G401.6 (cell line): ENCODE data around the gene RNASE1.
"Not testable (repeated sequence)": the region's sequence is repeated elsewhere in the genome, so short reads cannot be mapped to it uniquely, and the experiment has no call there.

ENCODE experiments used
- FAIRE-seq: peaks from 2 replicates; lab custom pipeline; 2012; peaks lifted over from hg19 to GRCh38; lab: Jason Lieb, UNC

Gene RNASE1

DNA sequence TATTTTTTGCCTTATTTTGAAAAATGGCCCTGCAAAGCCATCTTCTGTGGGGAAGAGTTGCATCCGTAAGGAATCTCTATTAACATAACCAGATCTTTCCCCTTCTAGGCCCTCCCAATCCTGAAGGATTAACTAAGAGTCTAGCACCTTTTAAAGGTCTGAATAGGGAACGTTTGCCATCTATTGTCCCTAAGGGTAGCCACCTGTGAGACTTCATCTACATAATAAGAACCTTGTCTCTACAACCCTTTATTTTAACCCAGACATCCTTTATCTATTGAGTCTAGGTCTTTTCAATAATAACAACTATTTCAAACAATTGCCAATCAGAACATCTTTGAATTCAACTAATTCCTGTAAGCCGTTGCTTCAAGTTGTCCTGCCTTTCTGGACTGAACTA, 30.0 kb downstream of the RNASE1 start:
- no peak for FAIRE-seq

DNA sequence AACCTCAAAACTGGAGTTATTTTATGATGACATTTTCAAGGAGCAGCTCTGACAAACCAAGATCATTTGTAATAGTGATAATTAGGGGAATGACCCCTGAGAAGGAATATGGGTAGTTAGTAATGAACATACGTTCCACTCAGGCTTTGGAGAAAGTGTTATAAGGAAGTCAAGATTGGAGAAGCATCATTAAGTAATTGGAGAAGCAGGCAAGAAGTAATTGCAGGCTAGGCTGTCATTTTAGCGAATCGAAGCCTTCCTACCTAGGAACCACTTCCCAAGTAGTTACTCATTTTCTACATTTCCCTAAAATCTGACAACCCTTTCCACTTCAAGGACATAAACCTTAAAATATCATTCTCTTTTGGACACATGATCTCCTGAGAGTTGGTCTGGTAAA, 33.2 kb downstream of the RNASE1 start:
- no peak for FAIRE-seq

DNA sequence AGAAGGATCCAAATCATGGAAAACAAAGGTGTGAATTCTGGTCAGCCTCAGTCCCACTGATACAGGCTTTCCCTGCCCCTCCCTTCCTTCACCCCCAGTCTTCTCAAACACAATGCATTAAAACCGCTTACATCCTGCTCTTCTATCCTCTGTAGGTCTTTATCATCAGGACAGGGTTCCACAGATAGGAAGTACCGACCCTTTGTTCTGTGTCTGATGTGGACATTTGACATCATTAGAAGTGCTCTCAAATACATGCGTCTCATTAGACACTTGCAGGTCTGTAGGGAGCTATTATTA, 34.1 kb downstream of the RNASE1 start:
- FAIRE-seq: no peak

- FAIRE-seq: no peak
These were observed 41.7 kb downstream of the RNASE1 start for GRCh38 chr14:20760950-20761349.

DNA sequence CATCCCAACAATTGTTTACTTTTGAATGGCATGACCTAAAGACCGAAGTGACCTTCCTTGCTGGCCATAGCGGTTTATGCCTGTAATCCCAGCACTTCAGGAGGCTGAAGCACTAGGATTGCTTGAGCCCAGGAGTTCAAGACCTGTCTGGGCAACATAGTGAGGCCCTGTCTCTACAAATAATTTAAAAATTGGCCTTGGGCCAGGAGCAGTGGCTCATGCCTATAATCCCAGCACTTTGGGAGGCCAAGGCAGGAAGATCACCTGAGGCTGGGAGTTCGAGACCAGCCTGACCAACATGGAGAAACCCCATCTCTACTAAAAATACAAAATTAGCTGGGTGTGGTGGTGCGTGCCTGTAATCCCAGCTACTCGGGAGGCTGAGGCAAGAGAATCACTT, 43.2 kb downstream of the RNASE1 start:
- FAIRE-seq: not testable (repeated sequence)

DNA sequence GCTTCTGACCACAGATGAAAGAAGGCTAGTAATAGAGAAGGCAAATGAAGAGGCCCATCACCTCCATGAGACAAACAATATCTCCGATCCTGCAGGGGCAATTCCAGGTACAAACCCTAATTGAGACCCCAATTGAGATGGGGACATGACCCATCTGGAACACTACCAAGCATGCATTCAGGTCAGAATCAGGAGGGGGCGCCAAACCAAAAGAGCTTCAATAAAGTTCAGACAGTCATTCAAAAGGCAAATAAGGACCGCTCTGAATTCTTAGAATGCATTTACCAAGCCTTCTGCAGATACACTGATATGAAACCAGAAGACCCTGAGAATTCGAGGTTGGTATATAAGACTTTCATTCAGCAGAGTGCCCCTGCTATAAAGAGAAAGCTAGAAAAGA, 44.7 kb downstream of the RNASE1 start:
- no peak for FAIRE-seq

GRCh38 chr14:20755037-20755436, 47.6 kb downstream of the RNASE1 start:
- FAIRE-seq: no peak

DNA sequence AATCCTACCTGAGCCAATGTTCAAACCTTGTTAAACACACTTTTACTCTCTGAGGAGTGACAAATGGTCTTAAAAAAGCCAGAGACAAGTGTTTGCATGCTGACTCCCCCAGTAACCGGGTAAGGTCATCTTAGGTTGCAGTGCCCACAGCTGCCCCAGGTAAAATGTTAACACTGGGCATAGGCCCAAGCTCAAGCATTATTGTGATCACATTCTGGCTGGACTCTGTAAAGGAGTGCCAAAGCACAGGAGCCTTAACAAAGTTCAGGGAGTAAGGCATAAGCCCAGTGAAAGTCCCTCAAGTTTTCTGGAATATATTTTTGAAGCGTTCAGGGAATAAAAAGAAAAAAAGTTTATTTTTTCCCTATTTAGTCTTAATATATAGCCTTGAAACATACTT, 48.3 kb downstream of the RNASE1 start:
- no peak for FAIRE-seq

- FAIRE-seq: no peak
These were observed 50.6 kb downstream of the RNASE1 start for GRCh38 chr14:20751963-20752562.
